Endodermal cell (in vitro differentiated cells): ENCODE measurements around the gene PLEKHO2. TPM values are rescaled to one million over a fixed set of nuclear protein-coding genes. Genes with fewer than 3 reads are reported as not detected.
A peak's percentile ranks its signal among the peaks of the same experiment; 100 is the strongest.

Experiments
- DNase-seq: peaks from one replicate; pipeline ENCODE4 v3.0.0-alpha.2; 2017
- H3K27ac ChIP-seq: 2 replicates; pipeline ENCODE4 v1.5.1; 2013; ENCODE audit warnings: mild to moderate bottlenecking, low read depth, low read length, moderate library complexity
- H3K27me3 ChIP-seq: 2 replicates; pipeline ENCODE4 v1.6.1; 2013; ENCODE audit warnings: mild to moderate bottlenecking, low read length, moderate library complexity; ENCODE audit not compliant: insufficient read depth, control insufficient read depth, poor library complexity, severe bottlenecking
- H3K36me3 ChIP-seq: 2 replicates; pipeline ENCODE4 v1.7.0; 2013; ENCODE audit warnings: mild to moderate bottlenecking, low read length, moderate library complexity; ENCODE audit not compliant: control insufficient read depth, insufficient read depth
- H3K4me1 ChIP-seq: one replicate; pipeline ENCODE4 v1.7.0; 2013; ENCODE audit warnings: low read length; ENCODE audit not compliant: control insufficient read depth, insufficient read depth
- H3K4me3 ChIP-seq: 2 replicates; pipeline ENCODE4 v1.5.1; 2013; ENCODE audit warnings: mild to moderate bottlenecking, low read length, moderate library complexity
- H3K9ac ChIP-seq: 2 replicates; pipeline ENCODE4 v1.6.1; 2013; ENCODE audit warnings: mild to moderate bottlenecking, low read length, moderate library complexity; ENCODE audit not compliant: poor library complexity, severe bottlenecking; ENCODE audit errors: extremely low read depth
- H3K9me3 ChIP-seq: 2 replicates; pipeline ENCODE4 v1.6.1; 2013; ENCODE audit warnings: mild to moderate bottlenecking, low read length, moderate library complexity; ENCODE audit not compliant: control insufficient read depth
- H3K27ac Mint-ChIP-seq: 2 replicates; pipeline ENCODE4 v1.8.0; 2020; ENCODE audit warnings: mixed read lengths
- H3K27me3 Mint-ChIP-seq: 2 replicates; pipeline ENCODE4 v1.8.0; 2021; ENCODE audit warnings: mild to moderate bottlenecking, mixed read lengths; ENCODE audit not compliant: insufficient read depth
- H3K36me3 Mint-ChIP-seq: 2 replicates; pipeline ENCODE4 v1.8.0; 2020; ENCODE audit warnings: low read depth, mixed read lengths
- H3K4me1 Mint-ChIP-seq: 2 replicates; pipeline ENCODE4 v1.8.0; 2020; ENCODE audit warnings: mixed read lengths
- H3K4me3 Mint-ChIP-seq: 2 replicates; pipeline ENCODE4 v1.8.0; 2020; ENCODE audit warnings: mild to moderate bottlenecking, moderate library complexity, mixed read lengths
- H3K9me3 Mint-ChIP-seq: 2 replicates; pipeline ENCODE4 v1.8.0; 2020; ENCODE audit warnings: mild to moderate bottlenecking, mixed read lengths
- CTCF ChIP-seq: fragments of 200-600 bp; sonication (generic); conservative IDR thresholded peaks from 2 replicates; pipeline ENCODE4 v1.5.0; 2021; ENCODE audit warnings: antibody characterized with exemption, mild to moderate bottlenecking
- WGBS, 2 experiments: methylation state at CpG; one replicate each; pipeline versions ENCODE4 v1.1.5 to v1.1.7; 2013; ENCODE audit warnings: missing lambda C conversion rate in 2 of 2, mixed read lengths in 1 of 2; ENCODE audit not compliant: insufficient coverage in 1 of 2, insufficient read length in 1 of 2; 5-methylcytosine and 5-hydroxymethylcytosine counted together
- total RNA-seq, 2 donors: library from RNA; stranded (reverse); fragmentation: NEBNext Ultra II Directional in 1 of 2; extraction: Animal tissue kit (Norgen Biotek cat#: 25700) in 1 of 2; gene quantifications; 2 replicates in 1 of 2; 3 replicates in 1 of 2; pipeline ENCODE4 v1.2.1, GENCODE V29; 2021

The PLEKHO2 gene
- total RNA-seq, 2 donors from 2014 or later = 10.2 to 12.9 TPM

DNA sequence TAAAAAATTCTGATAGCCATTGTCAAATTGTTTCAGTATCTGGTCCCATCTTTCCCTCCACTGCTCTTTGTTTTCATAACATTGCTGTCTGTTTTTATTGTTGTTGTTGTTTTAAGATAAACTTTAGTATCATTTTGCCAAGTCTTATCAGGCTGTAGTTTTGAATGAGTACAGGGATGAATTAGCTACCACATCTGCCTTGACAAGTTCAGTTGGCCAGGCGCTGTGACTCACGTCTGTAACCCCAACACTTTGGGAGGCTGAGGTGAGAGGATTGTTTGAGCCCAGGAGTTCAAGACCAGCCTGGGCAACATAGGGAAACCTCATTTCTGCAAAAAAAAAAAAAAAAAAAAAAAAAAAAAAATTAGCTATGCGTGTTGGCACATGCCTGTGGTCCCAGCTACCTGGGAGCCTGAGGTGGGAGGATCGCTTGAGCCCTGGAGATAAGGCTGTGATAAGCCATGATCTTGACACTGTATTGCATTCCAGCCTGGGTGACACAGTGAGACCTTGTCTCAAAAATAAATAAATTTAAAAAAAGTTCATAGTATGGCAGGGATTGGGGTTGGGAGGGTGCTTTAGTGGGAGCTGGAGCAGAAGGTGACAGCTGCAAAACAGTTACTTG is 61.7 kb downstream of the PLEKHO2 start:
- Histone ChIP-seq H3K9ac (no peak overlapping the region), H3K27me3 (no peaks in the 10 kb centered on the region), H3K4me1 (no peaks in the 10 kb centered on the region), H3K27ac (no peak overlapping the region), H3K36me3 (no peaks in the 10 kb centered on the region), H3K9me3 (peaks cover 29% of the 10 kb centered on the region), H3K4me3 (no peak overlapping the region)
- H3K27ac Mint-ChIP-seq = no peak overlapping the region
- DNase-seq = peak; percentile 51
- no peak for TF ChIP-seq CTCF
- H3K36me3 Mint-ChIP-seq = peaks cover 8% of the 10 kb centered on the region
- H3K4me3 Mint-ChIP-seq = no peak overlapping the region
- H3K4me1 Mint-ChIP-seq = peaks cover 10% of the 10 kb centered on the region
- H3K27me3 Mint-ChIP-seq = peaks cover 10% of the 10 kb centered on the region
- peaks cover 33% of the 10 kb centered on the region for H3K9me3 Mint-ChIP-seq
- 90 to 93% methylated on average over 2 to 4 of the region's 4 CpGs for WGBS, 2 experiments

GRCh38 chr15:64904189-64904588 is 62.5 kb downstream of the PLEKHO2 start:
- Mint-ChIP-seq H3K4me3 (peak overlapping the region; percentile 57), H3K27ac (peak overlapping the region; percentile 42), H3K4me1 (peaks cover 10% of the 10 kb centered on the region), H3K9me3 (peaks cover 33% of the 10 kb centered on the region), H3K36me3 (peaks cover 8% of the 10 kb centered on the region), H3K27me3 (peaks cover 16% of the 10 kb centered on the region)
- DNase-seq = peak; percentile 51
- TF ChIP-seq CTCF = no peak
- Histone ChIP-seq H3K4me3 (no peak overlapping the region), H3K27me3 (no peaks in the 10 kb centered on the region), H3K36me3 (no peaks in the 10 kb centered on the region), H3K27ac (no peak overlapping the region), H3K9me3 (peaks cover 29% of the 10 kb centered on the region), H3K9ac (no peak overlapping the region), H3K4me1 (no peaks in the 10 kb centered on the region)
- WGBS, 2 experiments = 90 to 96% methylated on average over 3 to 4 of the region's 4 CpGs

GRCh38 chr15:64905119-64905831 is 63.6 kb downstream of the PLEKHO2 start:
- Mint-ChIP-seq H3K9me3 (peaks cover 31% of the 10 kb centered on the region), H3K27me3 (peaks cover 26% of the 10 kb centered on the region), H3K4me3 (peak overlapping the region; percentile 57), H3K27ac (peak overlapping the region; percentile 93), H3K4me1 (peaks cover 10% of the 10 kb centered on the region), H3K36me3 (peaks cover 6% of the 10 kb centered on the region)
- Histone ChIP-seq H3K4me1 (no peaks in the 10 kb centered on the region), H3K27ac (no peak overlapping the region), H3K36me3 (no peaks in the 10 kb centered on the region), H3K9me3 (peaks cover 29% of the 10 kb centered on the region), H3K9ac (no peak overlapping the region), H3K27me3 (no peaks in the 10 kb centered on the region), H3K4me3 (no peak overlapping the region)
- peak; percentile 86 for TF ChIP-seq CTCF
- DNase-seq = peak; percentile 98
- 24 to 34% methylated on average over 14 to 30 of the region's 30 CpGs for WGBS, 2 experiments
